ENCODE data around the gene RASA1. TPM values are rescaled to one million over a fixed set of nuclear protein-coding genes. Genes with fewer than 3 reads are reported as not detected.

The RASA1 gene
- total RNA-seq (2014; rRNA removed; shearing (Covaris generic)) (52.5 and 67.8 TPM in 2 replicates), polyA plus RNA-seq (2016; fragmentation: Nextera tagmentation; extraction: Ambion mirVana) (31.0 and 32.1 TPM in 2 replicates)

- Histone ChIP-seq H3K4me3 (peak within 1 kb of the TSS; percentile 90), H3K79me2 (ENCODE audit: insufficient read depth) (peaks cover 46% of the 10 kb centered on the region), H2AFZ (peak within 1 kb of the TSS; percentile 94), H3F3A (ENCODE audit: insufficient read depth) (peaks cover 12% of the 10 kb centered on the region), H3K9ac (peak within 1 kb of the TSS; percentile 84), H3K27ac (peak within 1 kb of the TSS; percentile 87), H3K36me3 (ENCODE audit: low read depth) (no peaks in the 10 kb centered on the region), H3K27me3 (replicated peaks; ENCODE audit: insufficient read depth) (no peaks in the 10 kb centered on the region), H3K4me2 (ENCODE audit: unreplicated experiment) (peak within 1 kb of the TSS; percentile 82), H3K4me1 (ENCODE audit: insufficient read depth) (peaks cover 11% of the 10 kb centered on the region), H4K20me1 (ENCODE audit: insufficient read depth) (no peaks in the 10 kb centered on the region), H3K9me3 (ENCODE audit: low read depth) (no peaks in the 10 kb centered on the region), H3K9me2 (ENCODE audit: insufficient read depth) (no peaks in the 10 kb centered on the region)
- TF ChIP-seq EZH2phosphoT487 (IDR thresholded peaks at IDR 0.05; ENCODE audit: insufficient read depth, low read depth), result no peak
- no peak for TF ChIP-seq EZH2 (IDR thresholded peaks at IDR 0.05; ENCODE audit: insufficient read depth, poor library complexity, severe bottlenecking)
- WGBS, 2 experiments (ENCODE audit: low coverage in 1 of 2, low lambda C conversion rate in 2 of 2, missing lambda C conversion rate in 2 of 2), result 0 to 3% methylated on average over 23 to 46 of the region's 46 CpGs
- in situ Hi-C loops (cut with MboI), result no loop called here
- DNase-seq, result peak; percentile 93
These were observed at the start of gene RASA1 for GRCh38 chr5:87267574-87268125. TSS of gene RASA1 (plus strand) at chr5:87267883. CDS start at chr5:87268452, 569 bp downstream.

GRCh38 chr5:87229780-87230179 is 37.9 kb upstream of the RASA1 start:
- peak overlapping the region; percentile 20 for H3K4me2 ChIP-seq (ENCODE audit: unreplicated experiment)
- in situ Hi-C loops (cut with MboI), result no loop called here
- no peak overlapping the region for H2AFZ ChIP-seq
- H3K4me1 ChIP-seq (ENCODE audit: insufficient read depth), result peaks cover 6% of the 10 kb centered on the region
- no peak overlapping the region for H3K4me3 ChIP-seq
- H3K9me2 ChIP-seq (ENCODE audit: insufficient read depth), result no peaks in the 10 kb centered on the region
- no peak overlapping the region for H3K9ac ChIP-seq
- no peaks in the 10 kb centered on the region for H4K20me1 ChIP-seq (ENCODE audit: insufficient read depth)
- no peaks in the 10 kb centered on the region for H3K79me2 ChIP-seq (ENCODE audit: insufficient read depth)
- no peaks in the 10 kb centered on the region for H3F3A ChIP-seq (ENCODE audit: insufficient read depth)
- no peaks in the 10 kb centered on the region for H3K36me3 ChIP-seq (ENCODE audit: low read depth)
- WGBS, 2 experiments (ENCODE audit: low coverage in 1 of 2, low lambda C conversion rate in 2 of 2, missing lambda C conversion rate in 2 of 2), result 72 to 73% methylated on average over 2 of the region's 2 CpGs
- TF ChIP-seq EZH2 (IDR thresholded peaks at IDR 0.05; ENCODE audit: insufficient read depth, poor library complexity, severe bottlenecking) (no peak), EZH2phosphoT487 (IDR thresholded peaks at IDR 0.05; ENCODE audit: insufficient read depth, low read depth) (no peak)
- H3K27ac ChIP-seq, result no peak overlapping the region
- DNase-seq, result peak; percentile 30
- H3K9me3 ChIP-seq (ENCODE audit: low read depth), result no peaks in the 10 kb centered on the region
- H3K27me3 ChIP-seq (replicated peaks; ENCODE audit: insufficient read depth), result no peaks in the 10 kb centered on the region

- no peaks in the 10 kb centered on the region for H3K27me3 ChIP-seq (replicated peaks; ENCODE audit: insufficient read depth)
- H4K20me1 ChIP-seq (ENCODE audit: insufficient read depth), result no peaks in the 10 kb centered on the region
- no peak overlapping the region for H3K4me2 ChIP-seq (ENCODE audit: unreplicated experiment)
- TF ChIP-seq EZH2phosphoT487 (IDR thresholded peaks at IDR 0.05; ENCODE audit: insufficient read depth, low read depth) (no peak), EZH2 (IDR thresholded peaks at IDR 0.05; ENCODE audit: insufficient read depth, poor library complexity, severe bottlenecking) (no peak)
- no peak overlapping the region for H2AFZ ChIP-seq
- no peaks in the 10 kb centered on the region for H3F3A ChIP-seq (ENCODE audit: insufficient read depth)
- H3K9me2 ChIP-seq (ENCODE audit: insufficient read depth), result 0 out of 2 replicates have a peak, but pooled peaks cover 5% of the 10 kb centered on the region
- no peak overlapping the region for H3K9ac ChIP-seq
- H3K27ac ChIP-seq, result no peak overlapping the region
- in situ Hi-C loops (cut with MboI), result no loop called here
- no peak overlapping the region for H3K4me3 ChIP-seq
- 78 to 81% methylated on average over 5 of the region's 5 CpGs for WGBS, 2 experiments (ENCODE audit: low coverage in 1 of 2, low lambda C conversion rate in 2 of 2, missing lambda C conversion rate in 2 of 2)
- H3K4me1 ChIP-seq (ENCODE audit: insufficient read depth), result peaks cover 6% of the 10 kb centered on the region
- H3K9me3 ChIP-seq (ENCODE audit: low read depth), result no peaks in the 10 kb centered on the region
- no peaks in the 10 kb centered on the region for H3K79me2 ChIP-seq (ENCODE audit: insufficient read depth)
- DNase-seq, result no peak
- H3K36me3 ChIP-seq (ENCODE audit: low read depth), result no peaks in the 10 kb centered on the region
These were observed 36.5 kb upstream of the RASA1 start for GRCh38 chr5:87231037-87231808.

GRCh38 chr5:87233143-87233542 is 34.5 kb upstream of the RASA1 start:
- 0 out of 2 replicates have a peak, but pooled peaks cover 5% of the 10 kb centered on the region for H3K9me2 ChIP-seq (ENCODE audit: insufficient read depth)
- no peak for TF ChIP-seq EZH2 (IDR thresholded peaks at IDR 0.05; ENCODE audit: insufficient read depth, poor library complexity, severe bottlenecking)
- TF ChIP-seq EZH2phosphoT487 (IDR thresholded peaks at IDR 0.05; ENCODE audit: insufficient read depth, low read depth), result no peak
- 88 to 100% methylated on average over 2 of the region's 2 CpGs for WGBS, 2 experiments (ENCODE audit: low coverage in 1 of 2, low lambda C conversion rate in 2 of 2, missing lambda C conversion rate in 2 of 2)
- H3K36me3 ChIP-seq (ENCODE audit: low read depth), result no peaks in the 10 kb centered on the region
- no peak overlapping the region for H3K4me2 ChIP-seq (ENCODE audit: unreplicated experiment)
- no peaks in the 10 kb centered on the region for H3K9me3 ChIP-seq (ENCODE audit: low read depth)
- no peak overlapping the region for H2AFZ ChIP-seq
- H3F3A ChIP-seq (ENCODE audit: insufficient read depth), result no peaks in the 10 kb centered on the region
- no peaks in the 10 kb centered on the region for H4K20me1 ChIP-seq (ENCODE audit: insufficient read depth)
- no peak for DNase-seq
- in situ Hi-C loops (cut with MboI), result no loop called here
- H3K4me3 ChIP-seq, result no peak overlapping the region
- no peaks in the 10 kb centered on the region for H3K27me3 ChIP-seq (replicated peaks; ENCODE audit: insufficient read depth)
- H3K4me1 ChIP-seq (ENCODE audit: insufficient read depth), result peaks cover 6% of the 10 kb centered on the region
- no peak overlapping the region for H3K9ac ChIP-seq
- no peak overlapping the region for H3K27ac ChIP-seq
- no peaks in the 10 kb centered on the region for H3K79me2 ChIP-seq (ENCODE audit: insufficient read depth)
